Activated naive CD4-positive, alpha-beta T cell treated with anti-CD3 and anti-CD28 coated beads, Interleukin-2, amount 50 U/mL, for 72 hours (primary cell): ENCODE measurements around the gene FGGY. TPM values are rescaled to one million over a fixed set of nuclear protein-coding genes. Genes with fewer than 3 reads are reported as not detected.
"Not testable (repeated sequence)": the region's sequence is repeated elsewhere in the genome, so short reads cannot be mapped to it uniquely, and the experiment has no call there.

Experiments used
- ATAC-seq, 2 donors: fragments of 150-1000 bp; cut with Tn5 transposase; 2 replicates each; pipeline ENCODE4 v1.10.0; 2021; ENCODE audit warnings: mild to moderate bottlenecking in 2 of 2, moderate library complexity in 2 of 2
- DNase-seq, 2 donors: peaks; one replicate each; pipeline ENCODE4 v3.0.0; 2021 to 2022; ENCODE audit warnings: low spot score in 2 of 2
- H3K27ac Mint-ChIP-seq, 2 donors: one replicate each; pipeline ENCODE4 v1.8.0; 2022; ENCODE audit warnings: mild to moderate bottlenecking in 2 of 2, mixed read lengths in 2 of 2
- H3K36me3 Mint-ChIP-seq, 2 donors: one replicate each; pipeline ENCODE4 v1.8.0; 2022; ENCODE audit warnings: mixed read lengths in 2 of 2
- H3K9me3 Mint-ChIP-seq, 2 donors: one replicate each; pipeline ENCODE4 v1.8.0; 2022; ENCODE audit warnings: mixed read lengths in 2 of 2
- total RNA-seq, 2 donors: library from RNA; stranded (reverse); gene quantifications; one replicate each; pipeline ENCODE4 v1.2.3, GENCODE V29; 2022

Gene FGGY
- total RNA-seq, 2 donors from 2014 or later = 15.0 to 17.0 TPM

DNA sequence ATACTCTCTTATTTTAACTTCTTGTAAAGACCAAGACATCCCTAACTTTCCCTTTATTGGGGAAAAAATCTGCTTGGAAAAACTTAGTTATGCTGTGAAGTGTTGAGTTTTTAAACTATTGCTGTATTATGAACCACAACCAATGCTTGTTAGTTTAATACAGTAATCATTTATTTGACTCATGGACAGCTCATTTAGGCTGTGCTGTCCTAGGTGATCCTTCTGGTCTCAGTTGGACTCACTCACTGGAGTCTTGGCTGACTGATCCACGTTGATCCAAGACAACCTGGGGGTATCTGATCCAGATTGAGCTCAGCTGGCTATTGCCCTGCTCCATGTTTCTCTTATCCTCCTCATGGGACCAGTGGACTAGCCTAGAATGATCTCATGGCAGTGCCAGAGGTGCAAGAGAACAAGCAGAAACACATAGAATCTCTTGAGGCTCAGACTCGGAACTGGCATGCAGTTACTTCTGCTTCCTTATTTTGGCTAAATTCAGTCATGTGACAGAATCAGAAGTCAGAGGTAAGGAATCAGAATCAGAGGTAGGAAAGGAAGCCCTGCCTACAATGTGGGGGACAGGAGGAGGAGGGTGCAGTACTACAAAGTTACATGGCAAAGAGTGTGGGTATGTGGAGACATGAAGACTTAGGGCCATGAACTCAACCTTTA lies 156.5 kb downstream of the FGGY start:
- no peak overlapping the region for H3K27ac Mint-ChIP-seq
- no peaks in the 10 kb centered on the region for H3K9me3 Mint-ChIP-seq
- peaks cover 0 to 9% of the 10 kb centered on the region in 2 donors for H3K36me3 Mint-ChIP-seq
- ATAC-seq = no peak
- DNase-seq = no peak

DNA sequence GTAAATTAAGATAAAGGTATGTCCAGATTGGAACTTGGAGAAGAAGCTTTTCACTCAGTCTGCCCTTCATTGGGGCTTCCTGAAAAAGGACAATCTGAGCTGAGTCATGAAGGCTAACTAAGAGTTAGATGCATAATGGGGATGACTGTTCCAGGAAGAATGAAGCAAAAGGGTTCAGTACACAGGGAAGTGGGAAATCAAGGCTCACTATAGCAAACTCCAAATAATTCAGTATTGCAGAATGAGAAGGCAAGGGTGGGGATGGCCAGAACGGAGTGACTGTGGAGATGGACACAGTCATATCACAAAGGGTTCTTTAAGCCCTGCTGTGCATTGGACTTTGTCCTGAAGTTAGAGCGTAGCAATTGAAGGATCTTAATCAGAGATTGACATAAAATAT lies 158.3 kb downstream of the FGGY start:
- Mint-ChIP-seq H3K36me3 (peaks cover 11 to 23% of the 10 kb centered on the region in 2 donors), H3K9me3 (peaks cover 6 to 7% of the 10 kb centered on the region in 2 donors), H3K27ac (no peak overlapping the region)
- DNase-seq (no peak), ATAC-seq (no peak)

- no peak for ATAC-seq
- H3K9me3 Mint-ChIP-seq = peaks cover 10 to 15% of the 10 kb centered on the region in 2 donors
- H3K27ac Mint-ChIP-seq = no peak overlapping the region
- no peak for DNase-seq
- H3K36me3 Mint-ChIP-seq = peaks cover 21 to 32% of the 10 kb centered on the region in 2 donors
Measured at GRCh38 chr1:59457786-59458185, 160.9 kb downstream of the FGGY start.

GRCh38 chr1:59458884-59459283 lies 162.0 kb downstream of the FGGY start:
- DNase-seq (no peak), ATAC-seq (no peak)
- Mint-ChIP-seq H3K9me3 (peaks cover 11 to 16% of the 10 kb centered on the region in 2 donors), H3K27ac (no peak overlapping the region), H3K36me3 (peaks cover 21 to 32% of the 10 kb centered on the region in 2 donors)

- not testable (repeated sequence) for ATAC-seq, H3K27ac Mint-ChIP-seq, DNase-seq
- peaks cover 20 to 22% of the 10 kb centered on the region in 2 donors for H3K9me3 Mint-ChIP-seq
- H3K36me3 Mint-ChIP-seq = peaks cover 25 to 30% of the 10 kb centered on the region in 2 donors
Measured at GRCh38 chr1:59462942-59463341, 166.0 kb downstream of the FGGY start.

DNA sequence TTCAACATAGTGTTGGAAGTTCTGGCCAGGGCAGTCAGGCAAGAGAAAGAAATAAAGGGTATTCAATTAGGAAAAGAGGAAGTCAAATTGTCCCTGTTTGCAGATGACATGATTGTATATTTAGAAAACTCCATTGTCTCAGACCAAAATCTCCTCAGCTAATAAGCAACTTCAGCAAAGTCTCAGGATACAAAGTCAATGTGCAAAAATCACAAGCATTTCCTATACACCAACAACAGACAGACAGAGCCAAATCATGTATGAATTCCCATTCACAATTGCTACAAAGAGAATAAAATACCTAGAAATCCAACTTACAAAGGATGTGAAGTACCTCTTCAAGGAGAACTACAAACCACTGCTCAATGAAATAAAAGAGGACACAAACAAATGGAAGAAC lies 168.6 kb downstream of the FGGY start:
- ATAC-seq, H3K27ac Mint-ChIP-seq, DNase-seq: not testable (repeated sequence)
- Mint-ChIP-seq H3K9me3 (peaks cover 18 to 19% of the 10 kb centered on the region in 2 donors), H3K36me3 (peaks cover 22 to 24% of the 10 kb centered on the region in 2 donors)

GRCh38 chr1:59468828-59469428 lies 172.0 kb downstream of the FGGY start:
- ATAC-seq (no peak), DNase-seq (no peak)
- Mint-ChIP-seq H3K36me3 (peaks cover 28% of the 10 kb centered on the region in 2 donors), H3K9me3 (peaks cover 13 to 19% of the 10 kb centered on the region in 2 donors), H3K27ac (no peak overlapping the region)

GRCh38 chr1:59471991-59472570 lies 175.2 kb downstream of the FGGY start:
- ATAC-seq, H3K9me3 Mint-ChIP-seq, H3K27ac Mint-ChIP-seq, DNase-seq: not testable (repeated sequence)
- peaks cover 29 to 33% of the 10 kb centered on the region in 2 donors for H3K36me3 Mint-ChIP-seq

DNA sequence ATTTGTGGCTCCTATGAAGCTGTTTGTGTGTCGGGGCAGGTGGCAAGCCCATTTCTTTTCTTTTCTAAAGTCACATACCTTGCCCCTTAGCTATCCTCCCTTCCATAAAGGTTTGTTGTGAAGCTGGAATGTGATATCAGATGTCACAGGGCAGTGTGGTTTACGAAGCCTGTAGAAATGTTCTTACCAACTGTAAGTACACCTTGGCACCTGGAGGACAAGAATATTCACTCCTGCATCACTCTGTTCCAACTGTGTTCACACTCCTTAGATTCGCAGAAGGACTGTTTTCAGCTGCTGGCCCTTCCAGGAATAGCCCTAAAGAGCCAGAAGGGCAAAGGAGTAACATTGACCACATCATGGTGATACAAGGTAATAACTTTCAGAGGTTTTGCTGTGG lies 176.9 kb downstream of the FGGY start:
- H3K27ac Mint-ChIP-seq = no peak overlapping the region
- DNase-seq = no peak
- peaks cover 29 to 34% of the 10 kb centered on the region in 2 donors for H3K36me3 Mint-ChIP-seq
- H3K9me3 Mint-ChIP-seq = peaks cover 9% of the 10 kb centered on the region in 2 donors
- no peak for ATAC-seq

- ATAC-seq = no peak
- Mint-ChIP-seq H3K9me3 (peaks cover 9% of the 10 kb centered on the region in 2 donors), H3K27ac (no peak overlapping the region), H3K36me3 (peaks cover 29 to 34% of the 10 kb centered on the region in 2 donors)
- no peak for DNase-seq
Measured at GRCh38 chr1:59474496-59474895, 177.6 kb downstream of the FGGY start.

GRCh38 chr1:59475737-59476136 lies 178.8 kb downstream of the FGGY start:
- H3K27ac Mint-ChIP-seq = peak overlapping the region in 1 of 2 donors; percentile 29
- no peak for DNase-seq
- peaks cover 20 to 24% of the 10 kb centered on the region in 2 donors for H3K36me3 Mint-ChIP-seq
- no peak for ATAC-seq
- H3K9me3 Mint-ChIP-seq = peaks cover 5% of the 10 kb centered on the region in 2 donors

GRCh38 chr1:59477286-59477685 lies 180.4 kb downstream of the FGGY start:
- peak; percentile 59 to 86 for DNase-seq
- Mint-ChIP-seq H3K36me3 (peaks cover 15 to 19% of the 10 kb centered on the region in 2 donors), H3K9me3 (no peaks in the 10 kb centered on the region), H3K27ac (peak overlapping the region; percentile 89)
- peak; percentile 96 to 98 for ATAC-seq

DNA sequence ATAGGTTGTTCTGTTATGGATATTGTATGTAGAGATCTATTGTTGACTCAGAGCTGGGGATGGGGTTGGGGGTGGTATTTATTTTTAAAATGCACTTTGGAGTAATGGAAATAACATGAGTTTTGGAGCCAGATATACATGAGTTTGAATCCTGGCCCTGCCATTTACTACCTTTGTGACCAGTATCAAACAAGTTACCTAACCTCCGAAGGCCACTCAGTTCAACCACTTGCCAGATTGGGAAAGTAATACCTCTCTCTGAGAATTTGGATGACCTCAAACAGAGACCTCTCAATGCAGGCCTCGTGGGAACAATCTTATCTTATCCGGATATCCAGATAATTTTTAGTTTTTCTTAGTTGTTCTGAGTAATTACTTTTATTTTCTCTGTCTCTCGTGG lies 181.0 kb downstream of the FGGY start:
- H3K27ac Mint-ChIP-seq = peak overlapping the region in 1 of 2 donors; percentile 89
- DNase-seq (no peak), ATAC-seq (peak in 1 of 2 donors; percentile 2)
- peaks cover 10 to 16% of the 10 kb centered on the region in 2 donors for H3K36me3 Mint-ChIP-seq
- H3K9me3 Mint-ChIP-seq = no peaks in the 10 kb centered on the region

- Mint-ChIP-seq H3K27ac (no peak overlapping the region), H3K36me3 (peaks cover 5 to 12% of the 10 kb centered on the region in 2 donors), H3K9me3 (no peaks in the 10 kb centered on the region)
- no peak for DNase-seq
- no peak for ATAC-seq
Measured at GRCh38 chr1:59478822-59479221, 181.9 kb downstream of the FGGY start.

DNA sequence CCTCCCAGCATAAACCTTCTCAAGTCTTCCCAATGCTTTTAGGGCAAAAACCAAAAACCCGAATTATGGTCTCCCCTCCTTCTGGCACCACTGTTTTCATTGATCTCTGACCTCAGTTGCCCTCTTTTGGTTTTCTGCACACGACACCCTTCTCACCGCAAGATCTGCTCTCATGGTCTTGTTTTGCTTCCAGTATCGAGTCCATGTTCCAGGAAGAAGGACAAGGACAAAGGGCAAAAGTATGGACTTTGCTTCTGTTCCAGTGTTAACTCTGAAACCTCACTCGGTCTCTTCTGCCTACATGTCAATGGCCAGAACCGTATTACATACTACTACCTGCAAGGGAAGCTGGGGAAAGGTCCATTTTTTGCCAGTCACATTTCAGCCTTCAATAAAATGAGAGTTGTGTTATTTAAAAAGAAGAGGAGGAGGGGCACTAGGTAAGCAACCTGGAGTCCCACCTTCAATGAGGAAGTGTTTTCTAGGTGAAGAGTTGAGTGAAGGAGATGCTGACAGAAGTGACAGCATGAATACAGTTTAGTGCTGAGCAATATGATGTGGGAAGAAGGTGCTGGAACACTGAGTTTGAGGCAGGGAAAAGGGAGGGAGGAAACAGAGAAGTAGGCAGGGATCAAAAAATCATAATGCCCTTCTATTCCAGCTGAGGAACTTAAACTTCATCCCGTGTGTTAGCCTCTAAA lies 183.4 kb downstream of the FGGY start:
- ATAC-seq (no peak), DNase-seq (no peak)
- Mint-ChIP-seq H3K27ac (no peak overlapping the region), H3K36me3 (peaks cover 5 to 12% of the 10 kb centered on the region in 2 donors), H3K9me3 (no peaks in the 10 kb centered on the region)

DNA sequence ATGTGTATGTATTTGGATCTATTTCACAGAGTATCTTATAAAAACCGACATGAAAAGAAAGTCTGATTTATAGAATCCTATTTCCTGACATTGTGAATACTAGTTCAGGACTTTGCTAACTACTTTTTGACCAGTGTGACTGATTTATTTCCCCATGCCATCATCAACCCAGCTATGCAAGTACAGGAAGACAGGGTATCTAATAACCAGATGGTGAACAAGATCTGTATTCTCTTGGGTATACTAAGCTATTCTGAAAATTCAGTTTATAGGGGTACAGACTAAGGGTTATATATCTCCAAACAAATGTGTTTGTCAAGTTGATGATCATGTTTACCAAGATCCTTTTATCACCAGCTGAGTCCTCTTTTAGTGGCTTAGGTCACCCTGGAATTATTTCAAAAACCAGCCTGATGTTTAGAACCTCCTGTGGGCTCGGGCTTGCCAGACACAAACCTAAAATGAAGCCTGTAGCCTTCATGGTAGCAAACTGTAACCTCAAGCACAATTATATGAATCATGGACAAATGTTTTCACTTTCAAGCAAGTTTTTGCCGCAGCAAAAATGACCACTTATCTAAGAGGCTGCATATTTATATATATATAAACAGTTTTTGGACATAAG lies 185.1 kb downstream of the FGGY start:
- DNase-seq (no peak), ATAC-seq (no peak)
- H3K36me3 Mint-ChIP-seq = peaks cover 0 to 7% of the 10 kb centered on the region in 2 donors
- no peaks in the 10 kb centered on the region for H3K9me3 Mint-ChIP-seq
- H3K27ac Mint-ChIP-seq = no peak overlapping the region
